Stomach smooth muscle (tissue), 2 donors: ENCODE measurements around the gene HOXA7.
A peak's percentile ranks its signal among the peaks of the same experiment; 100 is the strongest.

ENCODE experiments used
- H3K27ac ChIP-seq: one replicate; pipeline ENCODE4 v1.7.0; 2013; ENCODE audit warnings: mild to moderate bottlenecking, low read length, inconsistent platforms
- H3K27me3 ChIP-seq, 2 donors: one replicate each; pipeline ENCODE4 v1.7.0; 2013; ENCODE audit warnings: low read length in 2 of 2; ENCODE audit not compliant: insufficient read depth in 2 of 2, control insufficient read depth in 1 of 2
- H3K36me3 ChIP-seq, 2 donors: one replicate each; pipeline ENCODE4 v1.7.0; 2013; ENCODE audit warnings: low read length in 2 of 2; ENCODE audit not compliant: control insufficient read depth in 2 of 2, insufficient read depth in 2 of 2
- H3K4me1 ChIP-seq: one replicate; pipeline ENCODE4 v1.7.0; 2013; ENCODE audit warnings: low read length; ENCODE audit not compliant: control insufficient read depth, insufficient read depth
- H3K4me3 ChIP-seq, 2 donors: one replicate each; pipeline ENCODE4 v1.7.0; 2013; ENCODE audit warnings: low read length in 2 of 2
- H3K9ac ChIP-seq, 2 donors: one replicate each; pipeline ENCODE4 v1.7.0; 2013; ENCODE audit warnings: low read length in 2 of 2, mild to moderate bottlenecking in 1 of 2
- H3K9me3 ChIP-seq, 2 donors: one replicate each; pipeline ENCODE4 v1.7.0; 2013; ENCODE audit warnings: low read length in 2 of 2; ENCODE audit not compliant: control insufficient read depth in 2 of 2
- donor health status: healthy.
- donor health status: Pancreatic carcinoma.

HOXA7 gene

DNA sequence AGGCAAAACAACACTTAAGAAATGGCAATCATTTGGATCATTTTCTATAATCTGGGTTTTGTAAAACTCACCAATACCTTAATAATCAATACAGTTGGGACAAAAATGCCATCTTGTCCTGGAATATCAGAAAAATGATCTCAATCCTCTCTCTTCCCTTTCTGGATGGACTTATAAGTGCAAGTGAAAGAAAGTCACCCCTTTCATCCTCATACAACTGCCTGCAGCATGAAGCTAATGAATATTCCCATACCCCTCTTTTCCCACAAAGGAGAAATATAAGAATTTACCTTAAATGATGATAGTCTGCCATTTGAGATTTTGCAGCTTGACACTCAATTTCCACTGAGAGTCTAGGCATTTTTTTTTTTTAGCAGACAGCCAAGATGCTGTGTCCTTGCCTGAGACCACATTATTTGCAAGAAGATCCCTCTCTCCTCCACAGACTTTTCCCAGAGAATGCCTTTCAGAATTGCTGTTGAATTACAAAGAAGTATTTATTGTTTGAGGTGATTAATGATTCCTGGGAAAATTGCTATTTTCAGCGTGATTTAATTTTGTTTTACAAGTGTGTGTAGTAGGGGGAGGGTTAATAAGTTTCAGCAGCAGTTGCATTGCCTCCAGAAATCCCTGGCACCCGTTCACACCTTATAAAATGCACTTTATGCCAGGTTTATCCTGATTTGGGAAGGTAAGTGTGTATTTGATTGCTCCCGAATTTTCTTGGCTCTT is 29.7 kb downstream of the HOXA7 start:
- H3K27me3 ChIP-seq: no peaks in the 10 kb centered on the region
- peak overlapping the region; percentile 34 to 93 for H3K4me3 ChIP-seq
- no peaks in the 10 kb centered on the region for H3K36me3 ChIP-seq
- peaks cover 73% of the 10 kb centered on the region for H3K4me1 ChIP-seq
- H3K27ac ChIP-seq: peak overlapping the region; percentile 98
- peak overlapping the region; percentile 29 to 89 for H3K9ac ChIP-seq
- H3K9me3 ChIP-seq: no peaks in the 10 kb centered on the region

DNA sequence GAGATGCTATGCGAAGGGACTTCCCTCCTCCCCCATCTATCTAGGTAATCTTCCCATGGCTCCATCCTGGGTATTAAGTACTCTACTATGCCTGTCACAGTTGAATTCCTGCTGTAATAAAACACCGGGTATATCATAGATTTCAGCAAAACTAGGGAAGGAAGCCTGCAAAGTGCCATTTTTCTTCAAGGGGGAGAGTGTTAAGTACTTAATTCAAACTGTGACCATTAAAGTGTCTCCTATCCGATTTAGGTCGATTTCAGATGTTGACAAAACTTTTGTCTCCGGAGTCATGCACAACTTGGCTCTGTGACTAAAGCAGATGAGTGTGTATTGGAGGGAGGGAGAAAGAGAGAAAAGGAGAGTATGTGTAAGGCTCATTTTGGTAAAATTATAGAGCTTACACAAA is 30.5 kb downstream of the HOXA7 start:
- Histone ChIP-seq H3K27me3 (no peaks in the 10 kb centered on the region), H3K4me1 (peaks cover 69% of the 10 kb centered on the region), H3K4me3 (peak overlapping the region in 1 of 2 donors; percentile 93), H3K27ac (peak overlapping the region; percentile 98), H3K36me3 (no peaks in the 10 kb centered on the region), H3K9ac (peak overlapping the region in 1 of 2 donors; percentile 23), H3K9me3 (no peaks in the 10 kb centered on the region)

DNA sequence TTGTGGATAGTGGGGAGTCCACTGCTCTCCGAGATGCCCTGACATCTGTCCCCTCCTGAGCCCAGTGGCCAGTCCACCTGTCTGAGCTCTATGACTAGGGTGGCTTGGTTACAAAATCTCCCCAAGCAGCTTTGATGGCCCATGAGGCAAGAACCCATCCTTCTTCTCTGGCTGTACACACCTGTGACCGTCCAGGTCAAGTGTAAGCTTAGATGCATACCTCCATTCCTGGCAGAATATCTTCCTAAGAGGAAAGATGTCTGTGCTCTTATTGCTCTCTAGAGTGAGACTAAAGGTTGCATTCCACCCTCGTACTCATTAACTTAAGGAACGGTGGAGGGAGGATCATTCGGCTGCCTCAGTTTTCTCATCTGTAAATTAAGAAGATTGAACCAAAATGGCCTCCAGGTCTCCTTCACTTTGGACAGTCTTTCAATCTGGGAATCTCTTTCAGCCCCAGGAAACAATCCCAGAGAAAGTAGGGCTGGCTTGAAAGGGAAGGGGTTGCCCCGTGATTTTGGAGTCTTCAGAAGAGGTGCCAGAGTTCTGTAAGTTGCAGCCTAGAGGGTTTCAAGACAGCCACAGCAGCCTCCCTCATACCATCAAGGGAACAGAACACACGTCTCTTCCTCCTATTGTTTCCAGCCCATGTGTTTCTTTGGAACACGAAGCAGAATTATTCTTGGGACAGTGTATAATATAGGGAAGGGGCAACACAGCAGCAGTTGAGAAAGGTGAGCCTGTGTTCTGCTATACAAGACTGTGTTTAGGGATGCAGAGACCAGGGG is 31.4 kb downstream of the HOXA7 start:
- peak overlapping the region; percentile 98 for H3K27ac ChIP-seq
- H3K27me3 ChIP-seq: no peaks in the 10 kb centered on the region
- peak overlapping the region; percentile 64 to 93 for H3K4me3 ChIP-seq
- no peaks in the 10 kb centered on the region for H3K9me3 ChIP-seq
- H3K4me1 ChIP-seq: peaks cover 76% of the 10 kb centered on the region
- H3K9ac ChIP-seq: peak overlapping the region; percentile 91 to 93
- no peaks in the 10 kb centered on the region for H3K36me3 ChIP-seq

DNA sequence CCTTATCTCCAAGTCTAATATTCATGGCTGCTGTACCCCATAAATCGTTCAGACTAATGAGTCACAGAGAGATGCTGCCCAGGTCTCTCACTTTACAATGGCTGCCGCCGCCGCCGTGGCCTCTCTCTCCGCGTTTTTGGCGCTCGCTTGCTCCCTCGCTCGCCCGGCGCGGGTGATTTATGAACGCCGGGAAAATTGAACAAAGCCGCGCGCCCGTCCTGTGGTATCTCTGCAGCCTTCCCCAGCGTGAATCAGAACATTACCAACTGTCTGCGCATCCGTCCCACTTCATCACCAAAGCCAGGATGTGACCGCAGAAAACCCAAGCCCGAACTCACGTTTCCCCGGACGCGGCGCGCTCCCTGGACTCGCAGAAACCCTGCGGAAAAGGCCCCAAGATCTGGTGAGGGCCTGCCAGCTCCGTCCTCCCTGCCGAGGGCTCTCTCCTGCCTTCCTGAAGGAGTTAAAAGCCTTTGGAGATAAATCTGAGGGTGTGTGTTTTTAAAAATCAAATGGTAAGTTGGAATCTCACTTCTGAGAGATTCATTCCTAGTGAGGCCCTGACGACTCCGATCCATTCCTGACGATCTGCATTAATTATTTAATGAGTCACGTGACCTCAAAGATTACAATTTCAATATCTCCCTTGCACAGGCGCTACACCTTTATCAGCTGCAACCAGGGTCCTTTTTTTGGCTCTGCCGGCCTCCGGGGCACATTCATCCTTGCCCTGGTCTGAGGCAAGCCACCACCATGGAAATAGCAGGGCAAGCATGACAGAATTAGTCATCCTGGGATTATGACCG is 32.2 kb downstream of the HOXA7 start:
- Histone ChIP-seq H3K9me3 (no peaks in the 10 kb centered on the region), H3K9ac (peak overlapping the region; percentile 91 to 93), H3K4me3 (peak overlapping the region; percentile 64 to 93), H3K27me3 (no peaks in the 10 kb centered on the region), H3K4me1 (peaks cover 81% of the 10 kb centered on the region), H3K27ac (peak overlapping the region; percentile 98), H3K36me3 (no peaks in the 10 kb centered on the region)

DNA sequence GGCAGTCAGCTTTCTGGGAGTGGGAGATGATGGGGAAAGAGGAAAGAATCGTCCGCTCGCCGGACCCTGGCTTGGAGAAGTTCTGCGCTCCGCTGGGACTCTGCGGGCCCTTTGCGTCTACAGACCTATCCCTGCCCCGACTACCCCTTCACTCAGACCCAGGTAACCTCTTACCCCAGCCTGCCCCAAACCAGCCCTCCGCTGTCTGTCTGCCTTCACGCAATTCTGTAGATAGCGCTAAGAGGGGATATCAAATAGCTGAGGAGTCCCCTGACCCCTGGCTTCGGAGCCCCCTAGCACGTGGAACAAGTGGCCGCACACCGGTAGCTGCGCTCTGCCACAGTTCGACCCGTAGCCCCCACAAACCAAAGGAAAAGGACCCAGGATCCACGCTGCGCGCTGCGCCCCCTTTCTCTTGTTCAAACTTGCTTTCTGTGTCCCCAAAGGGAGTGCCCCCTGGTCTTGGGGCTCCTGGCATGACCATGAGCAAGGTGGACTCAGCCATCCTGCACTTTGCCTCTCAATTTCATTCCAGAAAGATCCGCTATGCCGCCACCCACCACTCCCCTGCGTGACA is 32.9 kb downstream of the HOXA7 start:
- peak overlapping the region; percentile 64 to 93 for H3K4me3 ChIP-seq
- H3K27ac ChIP-seq: peak overlapping the region; percentile 98
- H3K9me3 ChIP-seq: no peaks in the 10 kb centered on the region
- no peaks in the 10 kb centered on the region for H3K27me3 ChIP-seq
- H3K36me3 ChIP-seq: peaks cover 0 to under 1% of the 10 kb centered on the region in 2 donors
- H3K4me1 ChIP-seq: peaks cover 80% of the 10 kb centered on the region
- H3K9ac ChIP-seq: peak overlapping the region; percentile 91 to 93

GRCh38 chr7:27123007-27123476 is 33.4 kb downstream of the HOXA7 start:
- Histone ChIP-seq H3K27ac (peak overlapping the region; percentile 98), H3K27me3 (no peaks in the 10 kb centered on the region), H3K36me3 (peaks cover 0 to 2% of the 10 kb centered on the region in 2 donors), H3K9me3 (no peaks in the 10 kb centered on the region), H3K4me3 (peak overlapping the region; percentile 64 to 93), H3K4me1 (peaks cover 76% of the 10 kb centered on the region), H3K9ac (peak overlapping the region; percentile 91 to 93)

DNA sequence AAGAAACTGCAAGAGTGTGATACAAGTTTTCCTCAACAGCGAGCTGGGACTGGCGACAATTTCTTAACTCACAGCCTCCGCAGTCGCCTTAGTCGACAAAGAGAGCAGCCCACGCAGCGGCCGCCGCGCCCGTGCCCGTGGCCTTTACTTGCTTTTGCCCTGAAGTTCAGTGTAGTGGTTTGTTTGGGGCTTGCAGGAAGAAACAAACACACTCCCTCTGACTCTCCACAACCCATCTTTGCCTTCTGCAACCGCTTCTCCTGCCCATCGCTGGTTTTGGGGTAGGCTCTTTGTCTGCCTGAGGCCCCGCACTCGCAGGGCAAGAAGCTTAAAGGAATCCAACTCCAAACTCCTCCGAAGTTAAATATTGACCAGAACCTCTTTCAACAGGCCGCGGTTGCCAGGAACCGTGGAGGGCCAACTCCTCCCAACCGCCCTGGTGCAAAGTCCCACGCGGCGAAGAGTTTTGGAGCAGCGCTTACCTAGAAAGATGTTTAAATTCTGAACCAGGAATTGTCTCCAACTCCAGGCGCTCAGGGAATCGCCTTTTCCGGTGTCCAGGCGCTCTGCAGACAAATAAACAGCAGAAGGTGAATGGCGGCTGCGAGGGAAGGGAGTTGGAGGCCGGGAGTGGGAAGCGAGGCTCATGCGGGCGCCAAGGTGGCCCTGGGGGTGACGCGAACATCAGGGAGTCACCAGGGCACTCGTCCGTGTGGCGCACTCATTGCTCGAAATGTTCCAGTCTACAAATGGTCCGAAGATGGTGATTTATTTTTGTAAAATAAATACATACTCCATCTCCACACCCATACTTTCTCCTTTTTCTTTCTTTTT is 34.2 kb downstream of the HOXA7 start:
- Histone ChIP-seq H3K9ac (peak overlapping the region; percentile 91 to 93), H3K36me3 (peaks cover 0 to 3% of the 10 kb centered on the region in 2 donors), H3K27ac (peak overlapping the region; percentile 98), H3K4me1 (peaks cover 74% of the 10 kb centered on the region), H3K9me3 (no peaks in the 10 kb centered on the region), H3K27me3 (no peaks in the 10 kb centered on the region), H3K4me3 (peak overlapping the region; percentile 64 to 93)

GRCh38 chr7:27121684-27122076 is 34.8 kb downstream of the HOXA7 start:
- H3K27ac ChIP-seq: peak overlapping the region; percentile 98
- peaks cover 70% of the 10 kb centered on the region for H3K4me1 ChIP-seq
- H3K4me3 ChIP-seq: peak overlapping the region; percentile 64 to 93
- peak overlapping the region; percentile 91 to 93 for H3K9ac ChIP-seq
- H3K9me3 ChIP-seq: no peaks in the 10 kb centered on the region
- H3K36me3 ChIP-seq: peaks cover 0 to 3% of the 10 kb centered on the region in 2 donors
- no peaks in the 10 kb centered on the region for H3K27me3 ChIP-seq

- H3K9me3 ChIP-seq: no peaks in the 10 kb centered on the region
- peak overlapping the region; percentile 64 to 93 for H3K4me3 ChIP-seq
- peaks cover 49% of the 10 kb centered on the region for H3K4me1 ChIP-seq
- H3K27me3 ChIP-seq: no peaks in the 10 kb centered on the region
- peaks cover 0 to 3% of the 10 kb centered on the region in 2 donors for H3K36me3 ChIP-seq
- peak overlapping the region; percentile 98 for H3K27ac ChIP-seq
- H3K9ac ChIP-seq: peak overlapping the region; percentile 48 to 91
Measured at GRCh38 chr7:27119412-27119911, 37.0 kb downstream of the HOXA7 start.
